ENCODE measurements around the gene TMEM141. TPM values are rescaled to one million over a fixed set of nuclear protein-coding genes. Genes with fewer than 3 reads are reported as not detected.

Gene TMEM141
- total RNA-seq, 1 donor from 2014 or later, result 28.7 TPM

DNA sequence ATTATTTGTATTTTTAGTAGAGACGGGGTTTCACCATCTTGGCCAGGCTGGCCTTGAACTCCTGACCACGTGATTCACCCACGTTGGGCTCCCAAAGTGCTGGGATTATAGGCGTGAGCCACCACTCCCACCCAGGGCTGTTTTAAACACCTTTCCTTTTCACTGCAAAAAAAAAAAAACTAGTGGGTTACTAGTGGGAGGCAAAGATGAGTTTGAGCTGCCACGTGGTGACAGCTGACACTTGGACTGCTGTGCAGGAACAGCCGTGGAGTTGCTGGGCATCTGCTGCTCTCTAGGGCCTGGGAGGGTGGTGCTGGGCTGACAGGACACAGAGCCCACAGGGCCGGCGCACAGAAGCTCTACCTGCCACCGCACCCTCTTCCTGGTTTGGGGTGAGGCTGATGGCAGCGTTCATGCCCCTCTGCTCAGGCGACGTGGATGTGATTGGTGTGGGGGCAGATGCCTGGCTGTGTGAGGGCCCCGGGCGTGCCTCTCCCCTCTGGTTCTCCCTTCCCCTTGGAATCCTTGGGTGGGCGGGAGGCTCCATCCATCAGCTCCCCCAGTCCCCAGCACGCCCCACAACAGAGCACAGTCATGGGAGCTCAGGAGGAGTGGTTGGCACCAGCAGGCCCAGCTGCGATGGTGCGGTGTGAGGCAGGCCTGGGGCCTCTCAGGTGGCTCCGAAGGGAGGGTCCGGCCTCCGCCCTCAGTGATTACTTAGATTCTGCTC, 33.5 kb downstream of the TMEM141 start:
- Histone ChIP-seq H3K27me3 (ENCODE audit: control insufficient read depth in 3 of 3, insufficient read depth in 3 of 3, low read length in 3 of 3) (no peaks in the 10 kb centered on the region), H3K4me1 (ENCODE audit: control insufficient read depth in 3 of 3, insufficient read depth in 3 of 3, low read length in 3 of 3) (no peaks in the 10 kb centered on the region), H3K9ac (ENCODE audit: low read depth in 1 of 3, low read length in 3 of 3) (no peak overlapping the region), H3K27ac (ENCODE audit: low read depth, low read length) (no peak overlapping the region), H3K9me3 (ENCODE audit: control insufficient read depth in 3 of 3, low read length in 3 of 3) (no peaks in the 10 kb centered on the region), H3K4me3 (ENCODE audit: low read length in 3 of 3) (no peak overlapping the region), H3K36me3 (ENCODE audit: control insufficient read depth in 3 of 3, insufficient read depth in 3 of 3, low read length in 3 of 3) (peaks cover 26 to 40% (median 39%) of the 10 kb centered on the region in 3 donors)

DNA sequence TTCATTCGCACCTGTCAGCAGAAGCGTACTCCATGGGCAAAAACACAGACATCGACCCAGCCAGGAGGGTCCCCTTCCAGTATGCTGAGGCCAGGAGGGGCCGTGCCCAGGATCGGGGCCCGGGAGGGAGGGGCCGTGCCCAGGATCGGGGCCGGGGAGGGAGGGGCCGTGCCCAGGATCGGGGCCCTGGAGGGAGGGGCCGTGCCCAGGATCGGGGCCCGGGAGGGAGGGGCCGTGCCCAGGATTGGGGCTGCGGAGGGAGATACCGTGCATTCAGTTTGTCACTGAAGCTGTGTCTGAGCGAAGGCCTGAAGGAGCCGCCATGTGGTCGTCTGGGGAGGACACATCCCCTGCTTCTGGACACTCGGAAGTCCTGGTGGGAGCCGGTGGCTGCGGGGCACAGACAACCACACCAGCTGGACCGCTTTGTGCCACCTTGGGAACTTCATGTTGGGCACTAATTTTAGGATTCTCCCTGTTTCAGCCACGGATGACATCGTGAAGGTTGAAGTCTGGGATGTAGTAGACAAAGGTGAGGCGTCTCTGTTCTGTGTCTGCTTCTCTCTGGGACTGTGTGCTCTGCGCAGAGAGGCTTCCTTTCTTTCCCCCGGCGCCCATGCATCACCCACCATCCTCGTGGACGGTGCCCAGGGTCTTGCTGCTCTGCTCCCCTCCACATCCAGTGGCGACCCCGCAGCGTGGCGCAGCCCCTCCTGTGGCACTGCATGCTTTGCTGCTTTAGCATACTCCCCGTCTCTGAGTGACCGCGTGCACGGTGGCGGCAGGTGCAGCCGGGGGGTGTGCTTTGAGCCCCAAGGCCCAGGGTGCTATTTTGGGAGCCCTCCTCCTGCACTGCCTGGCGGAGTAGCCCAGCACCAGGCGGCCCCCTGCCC, 34.4 kb downstream of the TMEM141 start:
- Histone ChIP-seq H3K27me3 (ENCODE audit: control insufficient read depth in 3 of 3, insufficient read depth in 3 of 3, low read length in 3 of 3) (no peaks in the 10 kb centered on the region), H3K9ac (ENCODE audit: low read depth in 1 of 3, low read length in 3 of 3) (no peak overlapping the region), H3K4me1 (ENCODE audit: control insufficient read depth in 3 of 3, insufficient read depth in 3 of 3, low read length in 3 of 3) (no peaks in the 10 kb centered on the region), H3K4me3 (ENCODE audit: low read length in 3 of 3) (no peak overlapping the region), H3K36me3 (ENCODE audit: control insufficient read depth in 3 of 3, insufficient read depth in 3 of 3, low read length in 3 of 3) (peaks cover 35 to 49% (median 48%) of the 10 kb centered on the region in 3 donors), H3K9me3 (ENCODE audit: control insufficient read depth in 3 of 3, low read length in 3 of 3) (no peaks in the 10 kb centered on the region), H3K27ac (ENCODE audit: low read depth, low read length) (no peak overlapping the region)

DNA sequence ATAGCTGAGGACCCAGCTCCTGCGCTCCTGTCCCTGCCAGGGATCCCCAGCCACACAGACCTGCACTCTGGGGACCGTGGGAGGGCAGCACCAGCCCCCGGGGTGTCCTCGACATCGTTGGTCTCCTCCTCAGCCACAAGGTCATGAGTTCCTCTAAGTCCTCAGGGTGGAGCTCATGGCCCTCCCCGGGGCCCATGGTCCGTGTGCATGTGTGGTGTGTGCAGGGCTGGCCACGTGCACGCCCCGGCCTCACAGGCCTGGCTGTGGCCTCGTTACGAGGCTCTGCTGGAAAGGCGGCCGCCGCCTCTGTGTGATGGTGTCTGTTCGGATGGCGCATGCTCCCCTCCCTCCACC, 35.0 kb downstream of the TMEM141 start:
- H3K27me3 ChIP-seq (ENCODE audit: control insufficient read depth in 3 of 3, insufficient read depth in 3 of 3, low read length in 3 of 3), result no peaks in the 10 kb centered on the region
- no peak overlapping the region for H3K27ac ChIP-seq (ENCODE audit: low read depth, low read length)
- no peaks in the 10 kb centered on the region for H3K4me1 ChIP-seq (ENCODE audit: control insufficient read depth in 3 of 3, insufficient read depth in 3 of 3, low read length in 3 of 3)
- H3K4me3 ChIP-seq (ENCODE audit: low read length in 3 of 3), result no peak overlapping the region
- H3K9ac ChIP-seq (ENCODE audit: low read depth in 1 of 3, low read length in 3 of 3), result no peak overlapping the region
- H3K9me3 ChIP-seq (ENCODE audit: control insufficient read depth in 3 of 3, low read length in 3 of 3), result no peaks in the 10 kb centered on the region
- H3K36me3 ChIP-seq (ENCODE audit: control insufficient read depth in 3 of 3, insufficient read depth in 3 of 3, low read length in 3 of 3), result peaks cover 39 to 53% (median 52%) of the 10 kb centered on the region in 3 donors

DNA sequence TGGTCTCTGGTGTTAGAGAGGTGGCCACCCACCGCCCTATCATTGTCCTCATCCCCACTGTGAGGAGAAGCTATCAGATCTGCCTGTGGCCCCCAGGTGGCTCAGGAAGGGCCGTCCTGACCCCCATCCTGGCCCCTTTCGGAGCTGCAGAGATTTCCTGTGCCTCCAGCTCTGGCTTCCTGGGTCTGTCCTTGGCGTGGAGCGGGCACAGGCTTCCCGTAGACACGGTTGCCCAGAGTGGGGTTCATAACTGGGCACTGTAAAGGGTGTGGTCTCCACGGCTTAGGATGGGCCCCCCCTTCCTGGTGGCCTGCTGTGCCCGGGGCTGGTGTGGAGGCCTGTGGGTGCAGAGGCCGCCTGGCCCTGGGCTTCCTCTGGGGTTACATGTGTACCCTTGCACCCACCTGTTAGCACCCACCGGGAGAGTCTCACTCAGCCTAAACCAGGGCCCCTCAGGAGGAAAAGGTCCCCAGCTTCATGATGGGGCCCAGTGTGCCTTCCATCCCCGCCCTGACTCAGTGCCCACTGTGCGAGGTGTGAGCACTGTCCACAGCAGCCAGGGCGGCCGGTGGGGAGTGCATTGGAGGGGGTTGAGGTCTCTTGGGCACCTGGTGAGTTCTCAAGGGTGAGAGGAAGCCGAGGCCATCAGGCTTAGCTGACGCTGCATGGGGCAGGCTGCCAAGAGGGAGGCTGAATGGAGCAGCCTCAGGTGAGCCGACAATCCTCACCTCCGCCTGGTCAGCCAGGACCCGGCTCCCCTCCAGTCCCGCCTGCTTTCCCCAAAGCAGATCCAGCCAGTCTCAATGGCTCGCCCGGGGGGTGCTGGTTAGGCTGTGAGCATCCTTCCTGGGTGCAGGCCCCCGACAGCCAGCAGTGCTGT, 35.8 kb downstream of the TMEM141 start:
- no peaks in the 10 kb centered on the region for H3K27me3 ChIP-seq (ENCODE audit: control insufficient read depth in 3 of 3, insufficient read depth in 3 of 3, low read length in 3 of 3)
- no peak overlapping the region for H3K4me3 ChIP-seq (ENCODE audit: low read length in 3 of 3)
- H3K9me3 ChIP-seq (ENCODE audit: control insufficient read depth in 3 of 3, low read length in 3 of 3), result no peaks in the 10 kb centered on the region
- H3K27ac ChIP-seq (ENCODE audit: low read depth, low read length), result no peak overlapping the region
- H3K9ac ChIP-seq (ENCODE audit: low read depth in 1 of 3, low read length in 3 of 3), result no peak overlapping the region
- peaks cover 47 to 61% (median 56%) of the 10 kb centered on the region in 3 donors for H3K36me3 ChIP-seq (ENCODE audit: control insufficient read depth in 3 of 3, insufficient read depth in 3 of 3, low read length in 3 of 3)
- H3K4me1 ChIP-seq (ENCODE audit: control insufficient read depth in 3 of 3, insufficient read depth in 3 of 3, low read length in 3 of 3), result peaks cover 0 to under 1% (median 0%) of the 10 kb centered on the region in 3 donors

DNA sequence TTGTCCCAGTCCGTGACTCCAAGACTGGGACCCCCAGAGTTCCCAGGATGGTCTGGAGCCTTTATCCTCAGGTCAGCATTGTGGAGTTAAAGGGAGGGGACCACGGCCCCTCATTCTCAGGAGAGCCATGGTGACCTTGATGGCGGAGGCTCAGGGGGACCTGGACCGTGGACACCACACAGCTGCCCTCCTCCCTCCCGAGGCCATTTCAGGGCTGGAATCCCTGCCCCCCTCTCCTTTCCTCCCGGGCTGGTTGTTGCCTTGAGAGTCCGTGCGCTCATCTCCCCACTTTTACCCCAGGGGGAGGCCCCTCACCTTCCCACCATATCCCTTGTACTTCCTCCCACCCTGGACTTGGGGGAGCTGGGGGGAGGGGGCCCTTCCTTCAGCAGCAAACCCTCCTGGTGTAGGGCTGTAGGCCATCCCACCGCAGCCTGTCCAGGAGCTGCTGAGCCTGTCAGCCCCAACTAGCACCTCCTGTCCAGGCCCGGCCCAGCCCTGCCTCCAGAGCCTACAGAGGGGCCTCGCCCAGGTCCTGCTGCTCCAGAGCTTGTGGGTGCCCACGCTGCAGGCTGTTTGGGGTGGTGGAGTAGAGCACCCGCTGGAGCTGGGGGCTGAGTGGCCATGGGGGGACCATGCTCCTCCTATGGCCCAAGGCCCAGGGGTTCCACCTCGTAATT, 36.8 kb downstream of the TMEM141 start:
- Histone ChIP-seq H3K36me3 (ENCODE audit: control insufficient read depth in 3 of 3, insufficient read depth in 3 of 3, low read length in 3 of 3) (peaks cover 55 to 69% (median 62%) of the 10 kb centered on the region in 3 donors), H3K9ac (ENCODE audit: low read depth in 1 of 3, low read length in 3 of 3) (no peak overlapping the region)

DNA sequence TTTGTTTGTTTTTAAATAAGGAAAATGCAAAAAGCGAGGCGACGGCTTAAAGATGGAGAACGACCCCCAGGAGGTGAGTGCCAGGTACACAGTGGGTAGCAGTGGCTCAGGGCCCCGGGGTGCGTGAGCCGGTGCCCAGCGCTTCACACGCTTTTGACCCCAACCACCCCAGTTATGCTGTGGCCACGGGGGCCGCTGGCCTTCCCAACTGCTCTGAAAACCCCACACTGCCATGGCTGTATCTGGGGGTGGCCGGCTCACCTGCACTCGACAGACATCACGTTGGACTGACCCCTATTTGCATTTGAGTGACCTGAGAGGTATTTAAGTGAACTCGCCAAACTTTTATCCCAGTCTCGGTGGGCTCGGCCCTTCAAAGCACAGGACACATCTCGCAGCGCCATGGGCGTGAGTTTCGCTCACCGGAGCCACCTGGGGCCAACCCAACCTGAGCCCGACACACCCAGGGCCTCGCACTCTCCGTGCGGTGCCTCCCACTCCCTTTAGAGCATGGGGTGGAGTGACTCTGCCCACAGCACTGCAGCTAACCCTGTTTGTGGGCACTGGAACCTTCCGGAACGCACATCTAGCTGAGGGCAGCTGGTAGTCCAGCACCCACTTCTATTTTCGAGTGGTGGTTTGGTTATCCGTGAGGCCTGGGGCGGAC, 37.5 kb downstream of the TMEM141 start:
- no peaks in the 10 kb centered on the region for H3K9me3 ChIP-seq (ENCODE audit: control insufficient read depth in 3 of 3, low read length in 3 of 3)
- peaks cover 52 to 67% (median 58%) of the 10 kb centered on the region in 3 donors for H3K36me3 ChIP-seq (ENCODE audit: control insufficient read depth in 3 of 3, insufficient read depth in 3 of 3, low read length in 3 of 3)

More for the DNA sequence above, 36.8 kb downstream of the TMEM141 start:
- no peaks in the 10 kb centered on the region for H3K9me3 ChIP-seq (ENCODE audit: control insufficient read depth in 3 of 3, low read length in 3 of 3)
- H3K27ac ChIP-seq (ENCODE audit: low read depth, low read length), result no peak overlapping the region
- H3K27me3 ChIP-seq (ENCODE audit: control insufficient read depth in 3 of 3, insufficient read depth in 3 of 3, low read length in 3 of 3), result no peaks in the 10 kb centered on the region
- H3K4me3 ChIP-seq (ENCODE audit: low read length in 3 of 3), result no peak overlapping the region
- H3K4me1 ChIP-seq (ENCODE audit: control insufficient read depth in 3 of 3, insufficient read depth in 3 of 3, low read length in 3 of 3), result peaks cover 0 to 9% (median 0%) of the 10 kb centered on the region in 3 donors

DNA sequence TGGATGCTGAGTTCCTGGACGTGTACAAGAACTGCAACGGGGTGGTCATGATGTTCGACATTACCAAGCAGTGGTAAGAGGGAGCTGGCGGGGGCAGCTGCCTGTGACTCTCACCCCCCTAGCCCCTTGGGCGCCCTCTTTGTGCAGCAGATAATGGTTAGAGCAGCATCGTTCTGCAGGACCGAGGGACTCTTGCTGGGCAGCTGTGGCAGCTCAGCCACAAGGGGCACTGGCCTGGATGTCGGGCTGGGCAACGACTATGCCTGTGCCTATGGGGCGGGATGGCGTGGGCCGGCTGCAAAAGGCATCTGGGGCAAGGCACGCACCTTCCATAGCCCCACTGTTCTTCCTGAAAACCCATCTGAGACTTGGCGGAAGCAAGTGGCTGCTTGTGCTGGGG, 38.3 kb downstream of the TMEM141 start:
- Histone ChIP-seq H3K4me1 (ENCODE audit: control insufficient read depth in 3 of 3, insufficient read depth in 3 of 3, low read length in 3 of 3) (peaks cover 0 to 9% (median 0%) of the 10 kb centered on the region in 3 donors), H3K4me3 (ENCODE audit: low read length in 3 of 3) (no peak overlapping the region), H3K9me3 (ENCODE audit: control insufficient read depth in 3 of 3, low read length in 3 of 3) (no peaks in the 10 kb centered on the region), H3K27me3 (ENCODE audit: control insufficient read depth in 3 of 3, insufficient read depth in 3 of 3, low read length in 3 of 3) (no peaks in the 10 kb centered on the region), H3K27ac (ENCODE audit: low read depth, low read length) (no peak overlapping the region), H3K36me3 (ENCODE audit: control insufficient read depth in 3 of 3, insufficient read depth in 3 of 3, low read length in 3 of 3) (peaks cover 48 to 63% (median 57%) of the 10 kb centered on the region in 3 donors), H3K9ac (ENCODE audit: low read depth in 1 of 3, low read length in 3 of 3) (no peak overlapping the region)

More for the DNA sequence above, 37.5 kb downstream of the TMEM141 start:
- Histone ChIP-seq H3K27ac (ENCODE audit: low read depth, low read length) (no peak overlapping the region), H3K4me1 (ENCODE audit: control insufficient read depth in 3 of 3, insufficient read depth in 3 of 3, low read length in 3 of 3) (peaks cover 0 to 9% (median 0%) of the 10 kb centered on the region in 3 donors), H3K9ac (ENCODE audit: low read depth in 1 of 3, low read length in 3 of 3) (no peak overlapping the region), H3K4me3 (ENCODE audit: low read length in 3 of 3) (no peak overlapping the region), H3K27me3 (ENCODE audit: control insufficient read depth in 3 of 3, insufficient read depth in 3 of 3, low read length in 3 of 3) (no peaks in the 10 kb centered on the region)

DNA sequence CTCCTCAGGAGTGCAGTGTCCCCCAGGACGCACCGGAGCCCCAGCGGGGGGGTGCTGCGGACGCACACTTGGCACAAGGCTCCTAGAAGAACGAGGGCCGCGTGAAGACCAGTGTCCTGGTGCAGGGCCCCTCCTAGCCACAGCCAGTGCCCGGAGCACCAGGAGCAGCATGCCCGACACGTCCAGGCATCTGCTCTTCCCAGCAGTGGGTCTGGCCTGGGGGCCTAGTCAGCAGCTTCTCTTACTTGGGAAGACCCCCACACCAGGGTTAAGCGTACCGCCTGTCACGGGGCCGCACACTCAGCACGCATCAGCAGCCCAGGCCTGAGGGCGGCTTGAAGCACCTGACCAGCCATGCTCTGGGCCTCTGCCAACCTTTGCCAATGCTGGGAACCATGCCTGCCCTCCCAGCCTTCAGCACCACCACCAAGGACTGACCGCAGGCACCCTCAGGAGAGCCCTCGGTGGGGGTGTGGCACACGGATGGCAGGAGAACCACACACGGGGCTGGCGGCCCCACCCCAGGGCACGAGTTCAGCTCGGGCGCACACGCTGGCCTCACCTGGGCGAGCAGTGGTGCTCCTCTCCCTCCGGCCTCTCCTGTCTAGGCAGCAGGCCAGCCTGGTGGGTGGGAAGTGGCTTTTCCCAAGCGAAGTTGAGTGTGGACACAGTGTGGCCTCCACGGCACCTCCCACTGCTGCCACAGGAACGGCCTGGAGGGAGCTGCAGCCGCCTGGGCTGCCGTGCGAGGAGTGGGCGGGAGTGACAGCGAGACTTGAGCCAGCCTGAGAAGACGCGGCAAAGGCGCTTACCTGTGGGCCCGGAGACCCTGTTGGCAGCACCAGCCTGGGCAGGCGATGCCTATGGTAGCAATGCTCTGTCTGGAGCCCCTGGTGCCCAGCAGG, 39.1 kb downstream of the TMEM141 start:
- H3K36me3 ChIP-seq (ENCODE audit: control insufficient read depth in 3 of 3, insufficient read depth in 3 of 3, low read length in 3 of 3), result peaks cover 43 to 60% (median 55%) of the 10 kb centered on the region in 3 donors
- peaks cover 0 to 9% (median 0%) of the 10 kb centered on the region in 3 donors for H3K4me1 ChIP-seq (ENCODE audit: control insufficient read depth in 3 of 3, insufficient read depth in 3 of 3, low read length in 3 of 3)
- no peaks in the 10 kb centered on the region for H3K9me3 ChIP-seq (ENCODE audit: control insufficient read depth in 3 of 3, low read length in 3 of 3)
- no peak overlapping the region for H3K9ac ChIP-seq (ENCODE audit: low read depth in 1 of 3, low read length in 3 of 3)
- no peaks in the 10 kb centered on the region for H3K27me3 ChIP-seq (ENCODE audit: control insufficient read depth in 3 of 3, insufficient read depth in 3 of 3, low read length in 3 of 3)
- H3K27ac ChIP-seq (ENCODE audit: low read depth, low read length), result no peak overlapping the region
- no peak overlapping the region for H3K4me3 ChIP-seq (ENCODE audit: low read length in 3 of 3)
